Lung (tissue), 12 donors: Measurements from ENCODE around the gene NHSL1. TPM values are rescaled to one million over a fixed set of nuclear protein-coding genes. Genes with fewer than 3 reads are reported as not detected.

Source experiments
- ATAC-seq: fragments of 200-7000 bp; cut with Tn5 transposase; one replicate; pipeline ENCODE4 v1.9.1; 2020; ENCODE audit warnings: moderate number of reproducible peaks; ENCODE audit not compliant: insufficient read depth, low FRiP score
- DNase-seq, 3 donors: peaks; one replicate each; pipeline ENCODE4 v3.0.0-alpha.2; 2013 to 2017
- H3K27ac ChIP-seq, 2 donors: one replicate each; pipeline ENCODE4 v1.5.1; 2013; ENCODE audit warnings: mild to moderate bottlenecking in 2 of 2, moderate library complexity in 2 of 2, control low read depth in 1 of 2, inconsistent platforms in 1 of 2, low read depth in 1 of 2, low read length in 1 of 2
- H3K27me3 ChIP-seq, 3 donors: one replicate each; pipeline ENCODE4 v1.5.1; 2013; ENCODE audit warnings: low read length in 2 of 3; ENCODE audit not compliant: control insufficient read depth in 3 of 3, insufficient read depth in 3 of 3
- H3K36me3 ChIP-seq, 4 donors: one replicate each; pipeline ENCODE4 v1.5.1; 2013; ENCODE audit warnings: low read length in 4 of 4, mild to moderate bottlenecking in 1 of 4, moderate library complexity in 1 of 4; ENCODE audit not compliant: control insufficient read depth in 4 of 4, insufficient read depth in 4 of 4
- H3K4me1 ChIP-seq, 5 donors: one replicate each; pipeline ENCODE4 v1.5.1; 2013; ENCODE audit warnings: low read length in 5 of 5, mild to moderate bottlenecking in 2 of 5, moderate library complexity in 1 of 5; ENCODE audit not compliant: control insufficient read depth in 5 of 5, insufficient read depth in 5 of 5
- H3K4me3 ChIP-seq: one replicate; pipeline ENCODE4 v1.5.1; 2013; ENCODE audit warnings: mild to moderate bottlenecking, control low read depth, moderate library complexity
- H3K9ac ChIP-seq, 2 donors: one replicate each; pipeline ENCODE4 v1.5.1; 2013; ENCODE audit warnings: low read length in 2 of 2, control low read depth in 1 of 2; ENCODE audit not compliant: insufficient read depth in 1 of 2
- H3K9me3 ChIP-seq, 4 donors: one replicate each; pipeline ENCODE4 v1.5.1; 2013; ENCODE audit warnings: low read length in 3 of 4, mild to moderate bottlenecking in 1 of 4, moderate library complexity in 1 of 4; ENCODE audit not compliant: control insufficient read depth in 4 of 4, insufficient read depth in 3 of 4
- whole genome bisulfite sequencing, 2 donors: extraction: QIAGEN DNeasy Blood & Tissue Kit; methylation state at CpG; one replicate each; pipeline ENCODE4 v1.1.7; 2013; 5-methylcytosine and 5-hydroxymethylcytosine counted together
- polyA plus RNA-seq, 2 donors: library from polyadenylated mRNA; stranded (reverse); fragments of 200-250 nt; gene quantifications; one replicate each; pipeline ENCODE4 v1.2.1, GENCODE V29; 2013
- total RNA-seq, 2 donors: library from RNA; depleted of rRNA in 1 of 2; stranded (reverse); fragments of >200 nt in 1 of 2; gene quantifications; one replicate each; pipeline ENCODE4 v1.2.1, GENCODE V29; 2014 to 2021
- TF ChIP-seq, protein P1 (sequence below): IDR thresholded peaks from 2 replicates; pipeline ENCODE4 v1.5.1; 2012; ENCODE audit warnings: mild to moderate bottlenecking; ENCODE audit errors: control extremely low read depth, extremely low read depth
- donor health status: control.
- donor health status: control.
- donor health status: Bipolar disorder and iron deficiency.
- donor health status: healthy.
- donor health status: DM: yes; HTN: yes; CAD: no.

Gene NHSL1
- total and polyA plus RNA-seq, 4 donors = 5.2 to 53.7 (median 30.4) TPM

DNA sequence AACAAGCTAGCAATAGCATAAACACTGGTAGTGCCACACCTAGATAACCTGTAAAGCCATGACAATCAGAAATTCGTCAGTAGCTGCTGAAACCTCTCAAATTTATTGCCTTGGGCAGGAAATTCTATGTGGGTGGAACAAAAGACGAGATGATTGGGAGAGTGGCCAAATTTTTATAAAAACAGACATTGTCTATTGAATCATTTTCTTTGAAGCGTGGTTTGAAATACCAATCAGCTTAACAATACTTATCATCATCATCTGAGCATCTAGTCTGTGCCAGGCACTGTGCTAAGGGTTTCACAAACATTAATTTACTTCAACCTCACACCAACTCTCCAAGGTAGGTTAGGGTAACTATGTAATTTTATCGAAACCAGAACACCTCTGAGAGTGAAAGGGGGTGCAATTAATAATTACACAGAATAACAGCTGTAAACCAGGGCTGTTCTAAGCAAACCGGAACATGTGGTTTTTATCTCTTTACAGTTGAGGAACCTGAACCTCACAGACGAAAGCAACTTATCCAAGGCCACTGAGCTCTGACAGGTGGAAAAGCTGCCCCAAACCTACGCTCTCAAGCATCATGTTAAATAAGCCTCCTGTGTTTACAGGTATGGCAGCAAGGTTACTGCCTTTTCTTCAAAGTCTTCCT is 43.4 kb downstream of the NHSL1 start:
- Histone ChIP-seq H3K36me3 (peaks cover 0 to 2% (median 0%) of the 10 kb centered on the region in 4 donors), H3K27ac (no peak overlapping the region), H3K4me3 (no peak overlapping the region), H3K9me3 (no peaks in the 10 kb centered on the region), H3K27me3 (no peaks in the 10 kb centered on the region), H3K9ac (no peak overlapping the region), H3K4me1 (peaks cover 0 to 7% (median 0%) of the 10 kb centered on the region in 5 donors)
- TF ChIP-seq, protein P1, sequence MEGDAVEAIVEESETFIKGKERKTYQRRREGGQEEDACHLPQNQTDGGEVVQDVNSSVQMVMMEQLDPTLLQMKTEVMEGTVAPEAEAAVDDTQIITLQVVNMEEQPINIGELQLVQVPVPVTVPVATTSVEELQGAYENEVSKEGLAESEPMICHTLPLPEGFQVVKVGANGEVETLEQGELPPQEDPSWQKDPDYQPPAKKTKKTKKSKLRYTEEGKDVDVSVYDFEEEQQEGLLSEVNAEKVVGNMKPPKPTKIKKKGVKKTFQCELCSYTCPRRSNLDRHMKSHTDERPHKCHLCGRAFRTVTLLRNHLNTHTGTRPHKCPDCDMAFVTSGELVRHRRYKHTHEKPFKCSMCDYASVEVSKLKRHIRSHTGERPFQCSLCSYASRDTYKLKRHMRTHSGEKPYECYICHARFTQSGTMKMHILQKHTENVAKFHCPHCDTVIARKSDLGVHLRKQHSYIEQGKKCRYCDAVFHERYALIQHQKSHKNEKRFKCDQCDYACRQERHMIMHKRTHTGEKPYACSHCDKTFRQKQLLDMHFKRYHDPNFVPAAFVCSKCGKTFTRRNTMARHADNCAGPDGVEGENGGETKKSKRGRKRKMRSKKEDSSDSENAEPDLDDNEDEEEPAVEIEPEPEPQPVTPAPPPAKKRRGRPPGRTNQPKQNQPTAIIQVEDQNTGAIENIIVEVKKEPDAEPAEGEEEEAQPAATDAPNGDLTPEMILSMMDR = no peak
- WGBS, 2 donors = 39 to 44% methylated on average over 7 of the region's 7 CpGs
- ATAC-seq (no peak), DNase-seq (no peak)

DNA sequence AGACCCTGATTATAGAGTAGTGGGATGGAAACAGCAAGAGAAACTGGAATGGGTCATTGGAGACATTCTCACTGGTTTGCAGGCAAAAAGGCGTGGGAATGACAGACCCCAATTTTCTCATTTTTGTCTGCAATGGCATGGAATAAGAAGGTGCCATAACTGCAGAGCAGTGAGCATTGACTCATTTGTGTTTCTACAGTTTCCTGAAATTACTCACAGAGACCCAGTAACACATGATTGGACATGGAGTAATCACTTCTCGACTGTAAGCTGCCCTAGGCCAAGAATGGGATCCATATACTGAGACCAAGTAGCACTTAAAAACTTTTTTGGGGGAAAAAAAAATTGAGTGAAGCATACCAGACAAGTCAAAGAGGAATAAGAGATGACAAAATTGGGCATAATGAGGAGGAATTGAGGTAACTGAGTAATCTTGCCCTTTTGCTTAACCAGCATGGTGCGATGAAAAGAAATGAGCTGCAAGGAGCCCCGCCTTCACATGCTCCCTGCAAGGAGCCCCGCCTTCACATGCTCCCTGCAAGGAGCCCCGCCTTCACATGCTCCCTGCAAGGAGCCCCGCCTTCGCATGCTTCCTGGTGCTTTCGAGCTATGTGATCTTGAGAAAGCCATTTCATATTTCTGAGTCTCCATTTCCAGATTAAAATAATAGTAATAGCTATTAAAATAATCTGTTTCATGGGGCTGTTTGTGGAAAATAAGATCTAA is 44.1 kb downstream of the NHSL1 start:
- Histone ChIP-seq H3K9me3 (no peaks in the 10 kb centered on the region), H3K4me1 (peaks cover 0 to 12% (median 0%) of the 10 kb centered on the region in 5 donors), H3K4me3 (no peak overlapping the region), H3K36me3 (peaks cover 0 to 2% (median 0%) of the 10 kb centered on the region in 4 donors), H3K27ac (no peak overlapping the region), H3K9ac (no peak overlapping the region), H3K27me3 (no peaks in the 10 kb centered on the region)
- TF ChIP-seq, protein P1 = no peak
- DNase-seq = no peak
- ATAC-seq = no peak
- 42 to 54% methylated on average over 9 of the region's 9 CpGs for WGBS, 2 donors

DNA sequence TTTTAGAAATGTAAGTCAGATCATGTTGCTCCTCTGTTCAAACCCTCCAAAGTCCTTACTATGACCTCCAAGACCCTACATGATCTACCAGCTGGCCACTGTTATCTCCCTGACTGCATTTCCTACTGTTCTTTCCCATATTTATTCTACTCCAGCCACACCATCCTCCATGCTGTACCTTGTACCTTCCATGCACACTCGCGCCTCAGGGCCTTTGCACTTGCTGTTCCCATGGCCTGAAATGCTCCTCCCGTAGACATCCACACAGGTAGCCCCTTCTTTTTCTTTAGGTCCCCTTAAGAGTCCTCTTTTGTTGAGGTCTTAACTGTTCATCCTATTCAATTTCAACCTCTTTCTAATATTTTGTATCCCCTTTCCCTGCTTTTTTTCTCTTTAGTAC is 48.3 kb downstream of the NHSL1 start:
- no peak overlapping the region for H3K4me3 ChIP-seq
- no peak overlapping the region for H3K9ac ChIP-seq
- peaks cover 0 to 3% (median 0%) of the 10 kb centered on the region in 4 donors for H3K36me3 ChIP-seq
- ATAC-seq (no peak), DNase-seq (no peak)
- no peak overlapping the region for H3K27ac ChIP-seq
- WGBS, 2 donors = 97 to 98% methylated on average over 3 of the region's 3 CpGs
- H3K4me1 ChIP-seq = peaks cover 0 to 12% (median 0%) of the 10 kb centered on the region in 5 donors
- TF ChIP-seq, protein P1 = no peak
- H3K27me3 ChIP-seq = no peaks in the 10 kb centered on the region
- no peaks in the 10 kb centered on the region for H3K9me3 ChIP-seq
